AG04450 (cell line): ENCODE results near the gene ITGB7. TPM values are rescaled to one million over a fixed set of nuclear protein-coding genes. Genes with fewer than 3 reads are reported as not detected.
A peak's percentile ranks its signal among the peaks of the same experiment; 100 is the strongest.

ENCODE experiments used
- CTCF ChIA-PET: fragments of 300-600, 350-600 bp; formaldehyde crosslinking; extraction: SDS; loops from one replicate; lab custom pipeline; 2022; ENCODE audit warnings: antibody characterized with exemption, inconsistent platforms; lab: Charles Lee
- POLR2A ChIA-PET: fragments of 350-600 bp; formaldehyde crosslinking; extraction: SDS; loops from one replicate; lab custom pipeline; 2021; ENCODE audit warnings: antibody characterized with exemption, inconsistent platforms; lab: Yijun Ruan, JAX
- DNase-seq: peaks from one replicate; pipeline ENCODE4 v3.0.0-alpha.2; 2011; ENCODE audit warnings: low read depth, low spot score
- H3K27ac ChIP-seq: one replicate; pipeline ENCODE4 v1.5.1; 2012; ENCODE audit warnings: low read depth, low read length, control low read depth
- H3K27me3 ChIP-seq: one replicate; pipeline ENCODE4 v1.6.0; 2012; ENCODE audit warnings: low read length; ENCODE audit not compliant: control insufficient read depth, insufficient read depth
- H3K4me3 ChIP-seq: 2 replicates; pipeline ENCODE4 v1.5.1; 2011; ENCODE audit warnings: mild to moderate bottlenecking, low read depth, low read length, control low read depth
- H3K9me3 ChIP-seq: 2 replicates; pipeline ENCODE4 v1.5.1; 2012; ENCODE audit warnings: low read length; ENCODE audit not compliant: control insufficient read depth, insufficient read depth
- polyA plus RNA-seq: library from polyadenylated mRNA; depleted of rRNA; stranded (reverse); fragments of >200 nt; gene quantifications from 2 replicates; pipeline ENCODE4 v1.2.3, GENCODE V29; 2011
- TF ChIP-seq, protein P1 (sequence below): IDR thresholded peaks from 2 replicates; pipeline ENCODE4 v1.5.1; 2011; ENCODE audit warnings: low read depth, low read length, control low read depth, inconsistent platforms

The ITGB7 gene
- polyA plus RNA-seq, 1 experiment, result 0.15 TPM

DNA sequence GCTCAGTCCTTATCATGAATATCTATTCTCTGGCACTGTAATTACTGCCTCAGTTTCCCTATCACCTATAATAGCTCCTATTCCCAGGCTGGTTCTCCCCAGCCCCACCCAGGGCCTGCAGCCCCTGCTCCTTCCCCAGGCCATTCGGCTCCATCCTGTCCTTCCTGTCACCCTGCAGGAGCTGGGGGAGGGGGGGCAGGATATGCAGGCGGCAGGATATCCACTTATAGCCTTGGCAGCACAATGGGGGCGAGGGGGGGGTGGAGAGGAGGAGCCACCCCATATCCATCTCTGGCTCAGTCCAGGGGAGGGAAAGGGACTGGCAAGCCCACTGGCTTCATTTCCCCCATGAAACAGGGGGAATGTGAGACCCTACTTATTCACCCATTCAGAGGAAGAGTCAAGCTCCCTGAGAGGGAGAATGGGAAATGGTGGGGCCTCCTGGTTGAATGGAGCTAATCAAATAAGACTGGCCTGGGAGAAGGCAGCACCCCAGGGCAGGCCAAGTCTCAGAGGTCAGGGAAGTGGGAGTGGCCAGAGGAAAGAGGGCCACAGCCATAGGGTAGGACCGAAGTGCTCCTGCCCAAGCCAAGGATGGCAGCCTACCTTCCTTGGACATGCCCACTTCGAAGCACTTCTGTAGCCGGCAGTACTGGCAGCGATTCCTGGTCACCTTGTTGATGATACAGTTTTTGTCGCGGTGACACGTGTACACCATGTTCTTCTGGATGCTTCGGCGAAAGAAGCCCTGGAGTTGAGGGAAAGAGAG, 7.8 kb upstream of the ITGB7 start:
- H3K4me3 ChIP-seq, result no peak overlapping the region
- no peak for DNase-seq
- ChIA-PET CTCF (interaction anchor here (1.0 to 9.1 kb wide), 13 partner anchors 11 to 208 kb away, joined by 3 to 183 read pairs (median 5); partner anchors contain the start of genes AAAS, ESPL1 and PFDN5), POLR2A (interaction anchor here (0.6 to 1.5 kb wide), 4 partner anchors 106 to 168 kb away, joined by 3 to 7 read pairs (median 5); partner anchors contain the start of genes AAAS and SPRYD3)
- no peak overlapping the region for H3K27ac ChIP-seq
- TF ChIP-seq, protein P1, sequence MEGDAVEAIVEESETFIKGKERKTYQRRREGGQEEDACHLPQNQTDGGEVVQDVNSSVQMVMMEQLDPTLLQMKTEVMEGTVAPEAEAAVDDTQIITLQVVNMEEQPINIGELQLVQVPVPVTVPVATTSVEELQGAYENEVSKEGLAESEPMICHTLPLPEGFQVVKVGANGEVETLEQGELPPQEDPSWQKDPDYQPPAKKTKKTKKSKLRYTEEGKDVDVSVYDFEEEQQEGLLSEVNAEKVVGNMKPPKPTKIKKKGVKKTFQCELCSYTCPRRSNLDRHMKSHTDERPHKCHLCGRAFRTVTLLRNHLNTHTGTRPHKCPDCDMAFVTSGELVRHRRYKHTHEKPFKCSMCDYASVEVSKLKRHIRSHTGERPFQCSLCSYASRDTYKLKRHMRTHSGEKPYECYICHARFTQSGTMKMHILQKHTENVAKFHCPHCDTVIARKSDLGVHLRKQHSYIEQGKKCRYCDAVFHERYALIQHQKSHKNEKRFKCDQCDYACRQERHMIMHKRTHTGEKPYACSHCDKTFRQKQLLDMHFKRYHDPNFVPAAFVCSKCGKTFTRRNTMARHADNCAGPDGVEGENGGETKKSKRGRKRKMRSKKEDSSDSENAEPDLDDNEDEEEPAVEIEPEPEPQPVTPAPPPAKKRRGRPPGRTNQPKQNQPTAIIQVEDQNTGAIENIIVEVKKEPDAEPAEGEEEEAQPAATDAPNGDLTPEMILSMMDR, result no peak
- no peaks in the 10 kb centered on the region; the same call in 1 of the 2 replicates for H3K9me3 ChIP-seq
- H3K27me3 ChIP-seq, result no peaks in the 10 kb centered on the region

DNA sequence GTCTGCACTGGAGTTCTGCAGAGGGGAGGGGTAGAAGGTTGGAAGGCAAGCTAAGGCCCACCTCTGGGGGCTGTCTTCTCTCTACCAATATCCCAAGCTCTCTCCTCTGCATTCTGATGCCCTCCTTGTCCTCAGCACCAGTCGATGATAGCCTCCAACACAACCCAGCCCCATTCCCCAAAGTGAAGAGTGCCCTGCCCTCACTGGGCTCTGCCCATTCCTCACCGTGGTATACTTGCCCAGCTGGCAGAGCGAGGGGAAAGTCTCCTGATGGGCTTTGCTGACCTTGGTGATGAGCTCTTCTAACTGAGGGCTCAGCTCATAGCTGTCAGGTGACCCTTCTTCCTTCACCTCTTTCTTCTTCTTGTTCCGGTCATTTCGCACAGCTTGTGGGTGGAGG, 7.2 kb upstream of the ITGB7 start:
- TF ChIP-seq, protein P1, result no peak
- Histone ChIP-seq H3K27ac (no peak overlapping the region), H3K27me3 (no peaks in the 10 kb centered on the region), H3K4me3 (no peak overlapping the region), H3K9me3 (no peaks in the 10 kb centered on the region; the same call in 1 of the 2 replicates)
- POLR2A ChIA-PET, result interaction anchor here (0.6 to 1.5 kb wide), 6 partner anchors 64 to 167 kb away, joined by 3 to 7 read pairs (median 4); partner anchors contain the start of genes AAAS, MYG1 and SPRYD3
- no peak for DNase-seq
- CTCF ChIA-PET, result interaction anchor here (0.6 to 9.1 kb wide), 24 partner anchors 10 to 208 kb away, joined by 3 to 183 read pairs (median 5); partner anchors contain the start of genes AAAS, ESPL1 and PFDN5

DNA sequence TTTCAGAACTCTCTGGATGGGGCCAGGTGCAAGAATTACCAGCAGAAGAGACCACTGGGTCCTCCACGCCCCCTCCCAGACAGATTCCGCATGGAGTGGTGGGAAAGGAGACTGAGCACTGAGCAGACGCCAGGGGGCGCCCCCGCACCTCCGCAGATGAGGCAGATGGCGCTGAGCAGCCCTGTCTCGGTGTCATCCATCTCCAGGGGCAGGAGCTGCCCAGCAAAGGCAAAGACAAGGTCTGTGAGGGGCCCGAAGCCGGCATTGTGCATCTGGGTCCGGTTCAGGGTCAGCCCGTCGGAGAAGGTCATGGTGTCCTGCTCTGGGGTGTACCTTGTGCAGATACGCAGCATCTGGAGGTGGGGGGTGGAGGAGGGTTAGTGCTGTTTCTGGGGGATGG, 6.3 kb upstream of the ITGB7 start:
- Histone ChIP-seq H3K27ac (no peak overlapping the region), H3K4me3 (no peak overlapping the region), H3K9me3 (no peaks in the 10 kb centered on the region), H3K27me3 (no peaks in the 10 kb centered on the region)
- ChIA-PET POLR2A (interaction anchor here (0.6 to 1.5 kb wide), 6 partner anchors 29 to 135 kb away, joined by 3 to 7 read pairs (median 4); partner anchors contain the start of genes AAAS, CSAD, MYG1 and ZNF740), CTCF (interaction anchor here (0.6 to 9.1 kb wide), 25 partner anchors 9 to 296 kb away, joined by 3 to 183 read pairs (median 4); partner anchors contain the start of genes AAAS, ESPL1 and PFDN5)
- TF ChIP-seq, protein P1, result peak; percentile 92
- DNase-seq, result no peak

DNA sequence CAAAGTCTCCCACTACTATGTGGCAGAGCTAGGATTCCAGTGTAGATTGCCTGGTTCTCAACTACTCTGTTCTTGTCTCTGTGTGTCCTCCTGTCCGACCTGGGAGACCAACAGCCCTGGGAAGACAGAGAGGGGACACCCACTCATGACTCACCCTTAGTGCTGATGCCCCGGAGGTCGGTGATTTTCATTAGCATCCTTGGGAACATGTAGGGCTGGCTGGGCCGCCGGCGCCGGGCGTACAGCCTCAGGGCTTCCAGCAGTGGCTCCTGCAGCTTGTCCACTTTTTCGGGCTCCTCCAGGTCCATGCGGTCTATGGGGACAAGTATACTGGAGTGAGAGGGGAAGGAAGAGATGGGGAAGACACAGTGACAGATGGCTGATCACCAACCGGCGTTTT, 5.9 kb upstream of the ITGB7 start:
- no peak overlapping the region for H3K4me3 ChIP-seq
- no peaks in the 10 kb centered on the region for H3K9me3 ChIP-seq
- H3K27me3 ChIP-seq, result no peaks in the 10 kb centered on the region
- CTCF ChIA-PET, result interaction anchor here (0.5 to 9.1 kb wide), 17 partner anchors 11 to 133 kb away, joined by 3 to 183 read pairs (median 4); partner anchors contain the start of genes AAAS, ESPL1 and PFDN5
- TF ChIP-seq, protein P1, result no peak
- POLR2A ChIA-PET, result interaction anchor here (1.5 kb wide), 1 partner anchor 108 kb away, joined by 7 read pairs; the partner anchor contains the start of gene AAAS
- no peak overlapping the region for H3K27ac ChIP-seq
- no peak for DNase-seq
